IMR-90 (cell line): Measurements from ENCODE around the gene RAI1. TPM values are rescaled to one million over a fixed set of nuclear protein-coding genes. Genes with fewer than 3 reads are reported as not detected.

ENCODE experiments used
- ATAC-seq: fragments of 200-7000 bp; cut with Tn5 transposase; 2 replicates; pipeline ENCODE4 v1.9.1; 2020; ENCODE audit warnings: low read depth, mild to moderate bottlenecking, moderate library complexity
- BruUV-seq: library from RNA; stranded (reverse); fragments of 400-500 nt; replicated peaks from 2 replicates; lab custom pipeline; 2021; lab: Mats Ljungman, UMichigan
- CTCF ChIA-PET: fragments of 300-600 bp; formaldehyde crosslinking; extraction: SDS; loops from one replicate; lab custom pipeline; 2021; ENCODE audit warnings: antibody characterized with exemption; lab: Yijun Ruan, JAX
- POLR2A ChIA-PET: fragments of 300-600 bp; sonication (Branson Sonifier 250); formaldehyde crosslinking; loops from one replicate; lab custom pipeline; 2022; ENCODE audit warnings: antibody characterized with exemption; ENCODE audit not compliant: unreplicated experiment; lab: Charles Lee
- DNase-seq: peaks from one replicate; pipeline ENCODE4 v3.0.0; 2013
- H2AFZ ChIP-seq: replicated peaks from 2 replicates; pipeline ENCODE3; 2013; ENCODE audit warnings: low read length, mild to moderate bottlenecking; ENCODE audit not compliant: poor library complexity
- H2AK5ac ChIP-seq: 2 replicates; pipeline ENCODE4 v1.6.1; 2013; ENCODE audit warnings: low read depth, low read length, inconsistent platforms
- H2AK9ac ChIP-seq: replicated peaks from 2 replicates; pipeline ENCODE3; 2013; ENCODE audit warnings: mild to moderate bottlenecking, low read depth, low read length, moderate library complexity; ENCODE audit not compliant: poor library complexity
- H2BK120ac ChIP-seq: 2 replicates; pipeline ENCODE4 v1.6.1; 2013; ENCODE audit warnings: low read depth, low read length, inconsistent platforms
- H2BK15ac ChIP-seq: 3 replicates; pipeline ENCODE4 v1.6.1; 2013; ENCODE audit warnings: low read depth, low read length, inconsistent platforms
- H2BK20ac ChIP-seq: 2 replicates; pipeline ENCODE4 v1.6.1; 2013; ENCODE audit warnings: low read depth, mild to moderate bottlenecking, inconsistent platforms, low read length, moderate library complexity
- H2BK5ac ChIP-seq: 2 replicates; pipeline ENCODE4 v1.6.1; 2013; ENCODE audit warnings: mild to moderate bottlenecking, low read depth, low read length, inconsistent platforms; ENCODE audit not compliant: poor library complexity, severe bottlenecking
- H3K14ac ChIP-seq: replicated peaks from 2 replicates; pipeline ENCODE4 v1.6.1; 2013; ENCODE audit warnings: low read depth, low read length, inconsistent platforms
- H3K18ac ChIP-seq: 2 replicates; pipeline ENCODE4 v1.6.1; 2013; ENCODE audit warnings: low read depth, low read length, control low read depth
- H3K23ac ChIP-seq: 2 replicates; pipeline ENCODE4 v1.6.1; 2013; ENCODE audit warnings: low read depth, low read length, inconsistent platforms
- H3K27ac ChIP-seq: 2 replicates; pipeline ENCODE4 v1.5.1; 2013; ENCODE audit warnings: mild to moderate bottlenecking, control low read depth, low read length; ENCODE audit not compliant: insufficient read depth
- H3K27me3 ChIP-seq: 2 replicates; pipeline ENCODE4 v1.6.1; 2013; ENCODE audit warnings: low read length; ENCODE audit not compliant: control insufficient read depth, insufficient read depth
- H3K36me3 ChIP-seq: 2 replicates; pipeline ENCODE4 v1.6.1; 2013; ENCODE audit warnings: low read length, mixed read lengths; ENCODE audit not compliant: control insufficient read depth, insufficient read depth
- H3K4ac ChIP-seq: 2 replicates; pipeline ENCODE4 v1.6.1; 2013; ENCODE audit warnings: low read depth, low read length, inconsistent platforms
- H3K4me1 ChIP-seq: 2 replicates; pipeline ENCODE4 v1.6.1; 2013; ENCODE audit warnings: low read length, mixed read lengths; ENCODE audit not compliant: control insufficient read depth, insufficient read depth
- H3K4me2 ChIP-seq: 2 replicates; pipeline ENCODE4 v1.6.1; 2013; ENCODE audit warnings: low read depth, mild to moderate bottlenecking, control low read depth, low read length, moderate library complexity
- H3K4me3 ChIP-seq: 2 replicates; pipeline ENCODE4 v1.5.1; 2013; ENCODE audit warnings: low read depth, mild to moderate bottlenecking, control low read depth, low read length, moderate library complexity; ENCODE audit not compliant: insufficient read depth
- H3K56ac ChIP-seq: 2 replicates; pipeline ENCODE4 v1.6.1; 2013; ENCODE audit warnings: low read length, inconsistent platforms; ENCODE audit not compliant: insufficient read depth; ENCODE audit errors: extremely low read depth
- H3K79me1 ChIP-seq, 2 experiments: 2 replicates each; pipeline ENCODE4 v1.6.1; 2013; ENCODE audit warnings: low read length in 2 of 2, inconsistent platforms in 1 of 2, low read depth in 1 of 2
- H3K9ac ChIP-seq: 2 replicates; pipeline ENCODE4 v1.6.1; 2013; ENCODE audit warnings: low read depth, low read length, control low read depth
- H3K9me1 ChIP-seq: 2 replicates; pipeline ENCODE4 v1.6.1; 2013; ENCODE audit warnings: low read length, inconsistent platforms; ENCODE audit not compliant: insufficient read depth
- H3K9me3 ChIP-seq: 2 replicates; pipeline ENCODE4 v1.6.1; 2013; ENCODE audit warnings: low read length; ENCODE audit not compliant: control insufficient read depth, insufficient read depth
- H4K20me1 ChIP-seq: 2 replicates; pipeline ENCODE4 v1.6.1; 2013; ENCODE audit warnings: low read length, inconsistent platforms; ENCODE audit not compliant: insufficient read depth
- H4K5ac ChIP-seq: 2 replicates; pipeline ENCODE4 v1.6.1; 2013; ENCODE audit warnings: mild to moderate bottlenecking, low read depth, low read length, control low read depth
- H4K8ac ChIP-seq, 2 experiments: 2 replicates each; pipeline ENCODE4 v1.6.1; 2013; ENCODE audit warnings: low read depth in 2 of 2, low read length in 2 of 2, control low read depth in 1 of 2, inconsistent platforms in 1 of 2
- H4K91ac ChIP-seq: 2 replicates; pipeline ENCODE4 v1.6.1; 2013; ENCODE audit warnings: low read depth, low read length, inconsistent platforms; ENCODE audit not compliant: insufficient read depth
- CTCF ChIP-seq: conservative IDR thresholded peaks from 2 replicates; pipeline ENCODE4 v1.5.1; 2012; ENCODE audit warnings: mild to moderate bottlenecking, low read depth, low read length, improper control_type of control experiment
- MAFK ChIP-seq: IDR thresholded peaks from 2 replicates; pipeline ENCODE4 v1.6.1; 2012; ENCODE audit warnings: low read depth, low read length, improper control_type of control experiment
- MXI1 ChIP-seq: IDR thresholded peaks from 2 replicates; pipeline ENCODE4 v1.6.1; 2012; ENCODE audit warnings: low read depth, mild to moderate bottlenecking, low read length, moderate library complexity, borderline replicate concordance
- SMC3 ChIP-seq: fragments of 150-350 bp; IDR thresholded peaks from 2 replicates; pipeline ENCODE4 v1.6.1; 2016; ENCODE audit warnings: low read depth, mild to moderate bottlenecking, antibody characterized with exemption, low read length, moderate library complexity
- WGBS, 2 experiments: methylation state at CpG; one replicate each; pipeline versions ENCODE4 v1.1.5 to v1.1.7; 2013; ENCODE audit warnings: missing lambda C conversion rate in 2 of 2; ENCODE audit not compliant: insufficient read length in 1 of 2; ENCODE audit errors: extremely low coverage in 2 of 2; 5-methylcytosine and 5-hydroxymethylcytosine counted together
- dilution Hi-C: fragments of 300-500 bp; cut with HindIII; formaldehyde crosslinking; loops from one replicate; pipeline ENCODE4 v1.14.3; 2018; ENCODE audit warnings: low sequenced_read_pairs; ENCODE audit not compliant: unreplicated experiment
- in situ Hi-C: fragments of 300-500 bp; cut with MboI; formaldehyde crosslinking; loops from 3 replicates; pipeline ENCODE4 v1.14.3; 2019; ENCODE audit warnings: low sequenced_read_pairs, inconsistent platforms, mixed read lengths
- intact Hi-C: fragments of 100-400 bp; cut with micrococcal nuclease; formaldehyde crosslinking; loops from 2 replicates; pipeline ENCODE4 v1.10.0; 2022
- polyA plus RNA-seq, 3 experiments: library from polyadenylated mRNA; depleted of rRNA; stranded (reverse); fragments of >200 nt; gene quantifications; 2 replicates each; pipeline ENCODE4 v1.2.3, GENCODE V29; 2012; ENCODE audit warnings: low replicate concordance in 1 of 3
- total RNA-seq: library from RNA; depleted of rRNA; stranded (reverse); fragments of >200 nt; gene quantifications from 2 replicates; pipeline ENCODE4 v1.2.3, GENCODE V29; 2012

RAI1 gene
- total and polyA plus RNA-seq, 2 of the 4 experiments (the other 2 are of a cell fraction), result 1.8 to 10.5 TPM

- H3K79me1 ChIP-seq, result peaks cover 13 to 62% of the 10 kb centered on the region in 2 experiments
- H2BK5ac ChIP-seq, result peak overlapping the region; percentile 9
- peaks cover 43% of the 10 kb centered on the region for H4K20me1 ChIP-seq
- H2BK15ac ChIP-seq, result no peak overlapping the region
- H2AK9ac ChIP-seq, result peak overlapping the region; percentile 63
- H3K23ac ChIP-seq, result no peak overlapping the region
- H2AK5ac ChIP-seq, result no peak overlapping the region; the same call in 1 of the 2 replicates
- no peak overlapping the region for H3K9ac ChIP-seq
- no peak overlapping the region for H3K4me3 ChIP-seq
- ChIA-PET CTCF (no interaction called here), POLR2A (no interaction called here)
- DNase-seq (no peak), ATAC-seq (no peak)
- no peak overlapping the region for H4K5ac ChIP-seq
- no peak overlapping the region for H4K8ac ChIP-seq
- H2AFZ ChIP-seq, result no peak overlapping the region
- intact Hi-C loops (no loop called here), dilution Hi-C loops (no loop called here), in situ Hi-C loops (no loop called here)
- no peak overlapping the region for H2BK120ac ChIP-seq
- H3K4me1 ChIP-seq, result peaks cover 3% of the 10 kb centered on the region
- H3K9me1 ChIP-seq, result no peaks in the 10 kb centered on the region
- no peak overlapping the region for H3K4me2 ChIP-seq
- no peak overlapping the region for H3K14ac ChIP-seq
- no peak overlapping the region for H3K4ac ChIP-seq
- TF ChIP-seq MAFK (no peak), MXI1 (no peak), CTCF (no peak), SMC3 (no peak)
- no TSS peak for BruUV-seq
- H3K27me3 ChIP-seq, result no peaks in the 10 kb centered on the region
- WGBS, 2 experiments, result 68% methylated on average over 6 of the region's 9 CpGs; no CpG with 5 or more reads in 1 of the 2 experiments
- H3K9me3 ChIP-seq, result no peaks in the 10 kb centered on the region
- H3K36me3 ChIP-seq, result peaks cover 56% of the 10 kb centered on the region
- H2BK20ac ChIP-seq, result no peak overlapping the region
- no peak overlapping the region for H3K56ac ChIP-seq
- no peak overlapping the region for H3K18ac ChIP-seq
- no peak overlapping the region for H3K27ac ChIP-seq
- peak overlapping the region; percentile 28; the same call in 1 of the 2 replicates for H4K91ac ChIP-seq
These were observed 124.3 kb downstream of the RAI1 start for GRCh38 chr17:17805575-17805974.
